HG03175 (cell line): ENCODE data around the gene SIK1.
"Not testable (repeated sequence)": the region's sequence is repeated elsewhere in the genome, so short reads cannot be mapped to it uniquely, and the experiment has no call there.

Experiments used
- ATAC-seq: cut with Tn5 transposase; IDR thresholded peaks from one replicate; pipeline ENCODE4 v1.9.1; 2021; ENCODE audit warnings: mild to moderate bottlenecking, moderate library complexity; ENCODE audit not compliant: unreplicated experiment

The SIK1 gene

GRCh38 chr21:43440835-43441727 lies 14.2 kb upstream of the SIK1 start:
- not testable (repeated sequence) for ATAC-seq

DNA sequence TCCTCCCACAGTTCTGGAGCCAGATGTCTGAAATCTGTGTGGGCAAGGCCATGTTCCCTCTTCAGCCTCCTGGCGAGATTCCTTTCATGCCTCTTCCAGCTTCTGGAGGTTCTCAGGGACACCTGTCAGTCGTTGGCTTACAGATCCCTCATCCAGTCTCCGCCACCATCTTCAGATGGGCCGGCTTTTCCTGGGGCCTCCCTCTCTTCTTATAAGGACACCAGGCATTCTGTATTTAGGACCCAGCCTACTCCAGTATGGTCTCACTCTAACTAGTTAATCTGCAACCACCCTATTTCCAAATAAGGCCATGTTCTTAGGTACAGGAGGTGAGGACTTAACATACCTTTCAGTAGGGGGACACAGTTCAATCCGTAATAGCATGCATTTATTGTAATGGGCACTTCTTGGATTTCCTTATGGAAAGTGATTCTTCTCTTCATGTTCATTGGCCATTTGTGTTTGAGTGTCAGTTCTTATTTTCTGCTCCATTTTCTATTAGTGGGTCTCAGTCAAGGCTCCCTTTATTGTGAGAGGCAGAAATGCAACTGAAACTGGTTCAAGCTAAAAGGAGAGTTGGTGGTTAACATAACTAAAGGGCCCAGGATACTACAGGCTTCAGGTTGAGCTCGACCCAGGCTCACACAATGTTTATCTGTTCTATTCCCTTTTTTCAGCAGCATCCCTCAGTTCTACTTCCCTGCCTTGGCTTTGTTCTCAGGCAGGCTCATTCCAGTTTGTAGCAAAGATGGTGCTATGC lies 12.6 kb upstream of the SIK1 start:
- ATAC-seq: not testable (repeated sequence)

DNA sequence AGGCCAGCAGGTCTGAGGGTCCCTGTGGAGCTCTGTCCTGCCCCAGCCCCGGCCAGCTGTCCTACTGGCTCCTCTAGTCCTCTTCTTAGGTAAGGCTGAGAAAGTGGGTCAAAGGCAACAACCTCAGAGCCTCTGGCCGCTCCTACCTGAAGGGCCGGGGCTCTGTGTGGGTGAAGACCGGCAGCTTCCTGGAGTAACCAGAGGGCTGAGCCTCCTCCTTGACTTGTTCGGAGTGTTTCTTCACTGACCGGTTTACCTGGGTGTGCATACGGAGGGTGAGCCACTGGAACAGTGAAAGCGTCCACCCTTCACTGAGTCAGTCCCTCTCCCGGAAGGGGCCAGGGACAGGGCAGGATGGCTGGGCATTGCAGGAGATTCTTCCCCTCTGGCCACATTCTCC lies 9.3 kb upstream of the SIK1 start:
- not testable (repeated sequence) for ATAC-seq

DNA sequence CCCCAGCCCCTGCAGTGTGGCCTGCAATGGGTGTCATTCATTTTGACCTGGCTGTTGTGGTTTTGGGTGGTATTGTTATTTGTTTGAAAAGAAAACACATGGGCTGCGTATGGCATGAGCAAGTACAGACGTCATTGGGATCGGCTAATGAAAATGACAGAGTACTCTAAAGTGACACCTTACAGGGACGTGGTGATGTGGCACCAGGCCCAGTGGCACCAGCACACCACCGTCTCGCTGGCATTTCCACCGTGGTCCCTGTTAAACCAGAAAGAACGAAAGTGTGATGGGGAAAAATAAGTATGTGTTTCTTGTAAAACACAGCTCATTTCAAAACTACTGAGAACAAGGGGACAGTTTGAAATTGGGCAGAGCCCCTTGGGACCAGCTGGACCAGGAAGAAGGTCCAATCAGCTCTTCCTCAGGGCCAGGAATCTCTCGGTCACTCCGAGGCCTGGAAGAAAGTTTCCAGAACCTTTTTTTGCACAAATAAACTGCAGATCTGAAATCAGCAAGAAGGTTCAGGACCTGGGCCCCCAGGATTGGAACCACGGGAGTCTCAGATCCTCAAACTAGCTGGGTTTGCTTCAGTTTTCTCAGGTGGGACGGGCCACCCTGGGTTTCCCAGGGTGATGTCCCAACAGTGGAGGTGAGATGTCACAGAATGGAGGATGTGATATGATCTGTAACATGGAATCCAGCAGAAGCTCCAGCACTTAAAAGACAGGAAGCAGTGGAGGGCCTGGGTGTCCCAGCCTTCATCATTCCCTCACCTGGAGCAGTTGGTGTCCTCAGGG lies 6.6 kb upstream of the SIK1 start:
- not testable (repeated sequence) for ATAC-seq

GRCh38 chr21:43430830-43431416 lies 4.0 kb upstream of the SIK1 start:
- ATAC-seq: not testable (repeated sequence)

- not testable (repeated sequence) for ATAC-seq
These were observed 2.0 kb upstream of the SIK1 start for GRCh38 chr21:43428964-43429363.

GRCh38 chr21:43427242-43427559 lies 270 bp upstream of the SIK1 start:
- peak; percentile 80 for ATAC-seq

- ATAC-seq: not testable (repeated sequence)
These were observed 927 bp downstream of the SIK1 start for GRCh38 chr21:43426004-43426403.

- ATAC-seq: not testable (repeated sequence)
These were observed 7.5 kb downstream of the SIK1 start for GRCh38 chr21:43419475-43419874.

- not testable (repeated sequence) for ATAC-seq
These were observed 12.4 kb downstream of the SIK1 start for GRCh38 chr21:43414576-43414975.

GRCh38 chr21:43412020-43412788 lies 14.7 kb downstream of the SIK1 start:
- ATAC-seq: not testable (repeated sequence)

- not testable (repeated sequence) for ATAC-seq
These were observed 16.4 kb downstream of the SIK1 start for GRCh38 chr21:43410456-43411068.

DNA sequence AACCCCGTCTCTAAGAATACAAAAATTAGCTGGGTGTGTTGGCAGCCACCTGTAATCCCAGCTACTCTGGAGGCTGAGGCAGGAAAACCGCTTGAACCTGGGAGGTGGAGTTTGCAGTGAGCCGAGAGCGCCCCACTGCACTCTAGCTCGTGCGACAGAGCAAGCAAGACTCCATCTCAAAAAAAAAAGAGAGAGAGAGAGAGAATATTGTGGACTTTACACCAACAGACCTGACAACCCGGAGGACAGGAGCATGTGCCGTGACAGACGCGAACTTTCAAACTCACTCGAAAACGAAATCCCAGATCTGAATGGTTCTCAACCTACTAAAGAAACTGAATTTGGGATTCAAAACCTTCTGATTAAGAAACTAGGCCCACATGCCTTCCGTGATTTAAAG lies 19.8 kb downstream of the SIK1 start:
- not testable (repeated sequence) for ATAC-seq

GRCh38 chr21:43404450-43404849 lies 22.5 kb downstream of the SIK1 start:
- ATAC-seq: not testable (repeated sequence)

DNA sequence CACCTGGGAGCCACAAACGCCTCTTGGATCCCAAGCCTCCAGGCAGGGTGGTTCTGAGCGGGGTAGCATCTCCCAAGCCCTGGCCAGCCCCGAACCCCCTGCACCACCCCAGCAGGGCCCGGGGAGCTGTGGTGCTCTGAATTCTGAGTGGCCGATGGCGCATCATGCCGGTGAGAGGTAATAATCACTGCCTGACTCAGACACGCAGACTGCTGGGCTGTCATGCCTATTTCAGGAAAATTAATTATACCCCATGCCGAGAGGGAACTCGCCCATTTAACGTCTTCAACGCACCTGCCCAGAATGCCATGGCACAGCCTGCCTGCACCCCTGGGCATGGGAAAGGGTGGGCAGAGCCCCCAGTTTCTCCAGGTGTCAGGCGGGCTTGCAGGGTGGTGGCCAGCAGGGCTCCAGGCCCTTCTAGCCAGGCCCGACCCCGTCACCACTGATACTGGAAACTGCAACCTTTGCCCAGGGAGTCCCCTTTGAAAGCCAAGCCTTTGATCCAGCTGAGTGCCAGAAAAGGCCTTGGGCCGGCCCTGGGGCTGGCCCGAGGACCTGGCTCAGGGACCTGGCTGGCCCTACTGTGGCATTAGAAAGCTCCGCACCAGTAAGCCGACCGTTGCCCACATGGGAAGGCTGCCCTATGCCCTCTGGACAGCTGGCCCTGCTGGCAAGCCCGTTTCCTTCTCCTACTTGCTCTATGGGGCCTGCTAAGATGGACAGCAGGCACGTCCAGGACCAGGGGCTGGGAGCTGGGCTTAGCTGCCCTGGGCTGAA lies 23.1 kb downstream of the SIK1 start:
- ATAC-seq: not testable (repeated sequence)

- not testable (repeated sequence) for ATAC-seq
These were observed 25.8 kb downstream of the SIK1 start for GRCh38 chr21:43401125-43401524.

- peak; percentile 49 for ATAC-seq
These were observed 27.3 kb downstream of the SIK1 start for GRCh38 chr21:43399595-43400015.

- peak; percentile 25 for ATAC-seq
These were observed 27.8 kb downstream of the SIK1 start for GRCh38 chr21:43399136-43399535.

GRCh38 chr21:43398533-43398932 lies 28.4 kb downstream of the SIK1 start:
- peak; percentile 45 for ATAC-seq
